ENCODE data around the gene TNS3. TPM values are rescaled to one million over a fixed set of nuclear protein-coding genes. Genes with fewer than 3 reads are reported as not detected.

The TNS3 gene
- total and polyA plus RNA-seq, 10 of the 15 experiments (the other 5 are each of a cell fraction or from before 2014, with no cell fraction given) = 0.27 to 2.7 (median 0.79) TPM

DNA sequence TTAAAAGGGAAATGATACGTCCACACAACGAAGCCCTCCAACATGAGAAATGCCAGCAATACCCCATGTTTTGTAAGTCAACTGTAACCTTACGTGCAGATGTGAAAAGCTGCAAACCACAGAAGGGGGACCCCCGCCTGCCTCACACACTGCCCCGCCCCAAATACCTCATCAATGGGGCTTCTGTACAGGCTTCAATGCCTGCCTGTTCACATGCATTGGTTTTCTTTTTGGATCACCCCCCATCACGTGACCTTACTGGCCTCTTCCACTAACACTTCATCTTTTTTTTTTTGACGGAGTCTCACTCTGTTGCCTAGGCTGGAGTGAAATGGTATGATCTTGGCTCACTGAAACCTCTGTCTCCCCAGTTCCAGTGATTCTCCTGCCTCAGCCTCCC lies 224.0 kb downstream of the TNS3 start:
- no peak for DNase-seq (ENCODE audit: low read depth, low spot score)
- CTCF ChIA-PET = no interaction called here
- no peak overlapping the region for H3K4me3 ChIP-seq
- intact Hi-C loops (cut with micrococcal nuclease; ENCODE audit: unreplicated experiment) (no loop called here), in situ Hi-C loops (cut with MboI) (no loop called here)
- FAIRE-seq = no peak
- RAD21 ChIA-PET (ENCODE audit: unreplicated experiment) = no interaction called here
- TF ChIP-seq, protein P1, sequence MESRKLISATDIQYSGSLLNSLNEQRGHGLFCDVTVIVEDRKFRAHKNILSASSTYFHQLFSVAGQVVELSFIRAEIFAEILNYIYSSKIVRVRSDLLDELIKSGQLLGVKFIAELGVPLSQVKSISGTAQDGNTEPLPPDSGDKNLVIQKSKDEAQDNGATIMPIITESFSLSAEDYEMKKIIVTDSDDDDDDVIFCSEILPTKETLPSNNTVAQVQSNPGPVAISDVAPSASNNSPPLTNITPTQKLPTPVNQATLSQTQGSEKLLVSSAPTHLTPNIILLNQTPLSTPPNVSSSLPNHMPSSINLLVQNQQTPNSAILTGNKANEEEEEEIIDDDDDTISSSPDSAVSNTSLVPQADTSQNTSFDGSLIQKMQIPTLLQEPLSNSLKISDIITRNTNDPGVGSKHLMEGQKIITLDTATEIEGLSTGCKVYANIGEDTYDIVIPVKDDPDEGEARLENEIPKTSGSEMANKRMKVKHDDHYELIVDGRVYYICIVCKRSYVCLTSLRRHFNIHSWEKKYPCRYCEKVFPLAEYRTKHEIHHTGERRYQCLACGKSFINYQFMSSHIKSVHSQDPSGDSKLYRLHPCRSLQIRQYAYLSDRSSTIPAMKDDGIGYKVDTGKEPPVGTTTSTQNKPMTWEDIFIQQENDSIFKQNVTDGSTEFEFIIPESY (IDR thresholded peaks at IDR 0.05) = no peak
- peak in 1 of 2 experiments; percentile 70; a peak in 1 of 4 replicates for TF ChIP-seq BHLHE40 (IDR thresholded peaks at IDR 0.05; ENCODE audit: borderline replicate concordance in 1 of 2, low read depth in 2 of 2, low read length in 1 of 2)
- TF ChIP-seq RUNX3 (IDR thresholded peaks at IDR 0.05; ENCODE audit: low read length) = 0 out of 2 replicates have a peak, but pooled peaks have one; percentile 33
- TF ChIP-seq ZNF217 (IDR thresholded peaks at IDR 0.05) = no peak
- TF ChIP-seq SMC3 (IDR thresholded peaks at IDR 0.05; ENCODE audit: borderline replicate concordance, low read length) = no peak
- no peak for TF ChIP-seq BRCA1 (IDR thresholded peaks at IDR 0.05; ENCODE audit: low read depth, low read length)
- no peak for TF ChIP-seq TCF12 (IDR thresholded peaks at IDR 0.05; ENCODE audit: low read depth, low read length)
- TF ChIP-seq IKZF2 (IDR thresholded peaks at IDR 0.05) = no peak
- no peak for TF ChIP-seq RELA (IDR thresholded peaks at IDR 0.05; ENCODE audit: borderline replicate concordance, partially characterized antibody)
- no peak for TF ChIP-seq NFYB (IDR thresholded peaks at IDR 0.05; ENCODE audit: insufficient read depth, low read depth, low read length)
- TF ChIP-seq RAD51 (IDR thresholded peaks at IDR 0.05) = peak; percentile 88
- no peak overlapping the region for H3K27ac ChIP-seq (ENCODE audit: control insufficient read depth, insufficient read depth)
- H3K4me2 ChIP-seq (ENCODE audit: control insufficient read depth, insufficient read depth) = no peak overlapping the region
- H3K4me1 ChIP-seq (ENCODE audit: control insufficient read depth, insufficient read depth, low read length) = no peaks in the 10 kb centered on the region; the same call in 1 of the 2 replicates
- no peaks in the 10 kb centered on the region for H3K9me3 ChIP-seq (replicated peaks; ENCODE audit: control insufficient read depth, insufficient read depth, low read length)
- POLR2A ChIA-PET = no interaction called here
- H3K36me3 ChIP-seq (ENCODE audit: control insufficient read depth in 2 of 2, insufficient read depth in 2 of 2, low read length in 1 of 2) = no peaks in the 10 kb centered on the region
- SMC1A ChIA-PET (ENCODE audit: uncharacterized antibody, unreplicated experiment) = no interaction called here
- no peak overlapping the region for H3K9ac ChIP-seq (ENCODE audit: control insufficient read depth, insufficient read depth, low read length)
- peak; percentile 73 for ATAC-seq
- no TSS peak for BruUV-seq (replicated peaks)
- no peaks in the 10 kb centered on the region for H3K79me2 ChIP-seq (ENCODE audit: control insufficient read depth, insufficient read depth, low read length)
- no peaks in the 10 kb centered on the region; a peak in 1 of 4 replicates for H3K27me3 ChIP-seq (replicated peaks in 1 of 2; ENCODE audit: control insufficient read depth in 2 of 2, insufficient read depth in 2 of 2, low read length in 1 of 2)
- H2AFZ ChIP-seq (ENCODE audit: control insufficient read depth, low read depth, low read length) = no peak overlapping the region
- H4K20me1 ChIP-seq (ENCODE audit: control insufficient read depth, insufficient read depth) = no peaks in the 10 kb centered on the region
- WGBS (ENCODE audit: insufficient coverage, insufficient replicate concordance, low lambda C conversion rate, missing lambda C conversion rate) = 6% methylated on average over 7 of the region's 7 CpGs

All from GM12878 (cell line).